Endothelial cell of umbilical vein (primary cell): ENCODE results near the gene FOXP1. TPM values are rescaled to one million over a fixed set of nuclear protein-coding genes. Genes with fewer than 3 reads are reported as not detected.

ENCODE experiments used
- BruUV-seq: library from RNA; stranded (reverse); fragments of 400-500 nt; replicated peaks from 2 replicates; lab custom pipeline; 2021; lab: Mats Ljungman, UMichigan
- CTCF ChIA-PET: fragments of 300-600, 350-600 bp; sonication (Branson Sonifier 250); formaldehyde crosslinking; loops from one replicate; lab custom pipeline; 2021; ENCODE audit warnings: antibody characterized with exemption, inconsistent platforms; lab: Charles Lee
- POLR2A ChIA-PET: fragments of 300-600, 350-600 bp; sonication (Branson Sonifier 250); formaldehyde crosslinking; loops from one replicate; lab custom pipeline; 2021; ENCODE audit warnings: antibody characterized with exemption, inconsistent platforms; lab: Charles Lee
- DNase-seq: peaks from one replicate; pipeline ENCODE4 v3.0.0-alpha.2; 2011; ENCODE audit warnings: low read depth, low spot score
- FAIRE-seq: peaks from 2 replicates; lab custom pipeline; 2011; peaks lifted over from hg19 to GRCh38; lab: Jason Lieb, UNC
- H2AFZ ChIP-seq: 2 replicates; pipeline ENCODE4 v1.6.0; 2012; ENCODE audit warnings: low read depth, low read length, control low read depth, inconsistent platforms
- H3K27ac ChIP-seq: 2 replicates; pipeline ENCODE4 v1.5.1; 2011; ENCODE audit warnings: low read depth, mild to moderate bottlenecking, control low read depth, low read length, moderate library complexity; ENCODE audit not compliant: insufficient read depth
- H3K27me3 ChIP-seq, 2 experiments: 2 replicates each; pipeline versions ENCODE4 v1.6.0 to v1.6.1; 2011; ENCODE audit warnings: low read length in 2 of 2, mixed read lengths in 1 of 2; ENCODE audit not compliant: control insufficient read depth in 2 of 2, insufficient read depth in 2 of 2
- H3K36me3 ChIP-seq, 2 experiments: 2 replicates in 1 of 2; 3 replicates in 1 of 2; pipeline ENCODE4 v1.5.1; 2011; ENCODE audit warnings: low read length in 2 of 2, mild to moderate bottlenecking in 1 of 2, moderate library complexity in 1 of 2; ENCODE audit not compliant: control insufficient read depth in 2 of 2, insufficient read depth in 2 of 2; ENCODE audit errors: extremely low read depth in 1 of 2
- H3K4me1 ChIP-seq: 3 replicates; pipeline ENCODE4 v1.5.1; 2011; ENCODE audit warnings: mild to moderate bottlenecking, low read length; ENCODE audit not compliant: control insufficient read depth, insufficient read depth; ENCODE audit errors: extremely low read depth
- H3K4me2 ChIP-seq: 2 replicates; pipeline ENCODE4 v1.6.1; 2011; ENCODE audit warnings: low read length, control low read depth, mixed read lengths; ENCODE audit not compliant: insufficient read depth
- H3K4me3 ChIP-seq, 3 experiments: fragments of 200-600 bp in 1 of 3; sonication (generic), shearing (Covaris generic) in 1 of 3; replicated peaks in 1 of 3; 2 replicates each; pipeline ENCODE4 v1.5.1; 2011 to 2016; ENCODE audit warnings: control low read depth in 3 of 3, low read length in 3 of 3, mild to moderate bottlenecking in 2 of 3, inconsistent platforms in 1 of 3, low read depth in 1 of 3, moderate library complexity in 1 of 3; ENCODE audit not compliant: insufficient read depth in 1 of 3
- H3K79me2 ChIP-seq: 2 replicates; pipeline ENCODE4 v1.6.0; 2012; ENCODE audit warnings: low read length, inconsistent platforms; ENCODE audit not compliant: control insufficient read depth, insufficient read depth
- H3K9ac ChIP-seq: replicated peaks from 2 replicates; pipeline ENCODE3; 2011; ENCODE audit warnings: low read length, control low read depth; ENCODE audit not compliant: insufficient read depth; ENCODE audit errors: extremely low read depth
- H3K9me1 ChIP-seq: replicated peaks from 3 replicates; pipeline ENCODE4 v1.6.0; 2011; ENCODE audit warnings: mild to moderate bottlenecking, low read length; ENCODE audit not compliant: control insufficient read depth, insufficient read depth; ENCODE audit errors: extremely low read depth
- H3K9me3 ChIP-seq: replicated peaks from 2 replicates; pipeline ENCODE4 v1.5.1; 2012; ENCODE audit warnings: low read length, inconsistent platforms; ENCODE audit not compliant: control insufficient read depth, insufficient read depth
- H4K20me1 ChIP-seq: replicated peaks from 2 replicates; pipeline ENCODE3; 2011; ENCODE audit warnings: mild to moderate bottlenecking, low read length; ENCODE audit not compliant: control insufficient read depth, insufficient read depth; ENCODE audit errors: extremely low read depth
- CTCF ChIP-seq, 2 donors: IDR thresholded peaks; 1 replicate in 1 of 2; 2 replicates in 1 of 2; pipeline ENCODE4 v1.5.1; 2011; ENCODE audit warnings: low read length in 2 of 2, mild to moderate bottlenecking in 2 of 2, moderate library complexity in 2 of 2, control low read depth in 1 of 2, inconsistent platforms in 1 of 2, low read depth in 1 of 2; ENCODE audit not compliant: insufficient read depth in 1 of 2; ENCODE audit errors: extremely low read depth in 1 of 2
- EZH2 ChIP-seq: IDR thresholded peaks from 2 replicates; pipeline ENCODE4 v1.6.1; 2012; ENCODE audit warnings: borderline replicate concordance, low read depth, mild to moderate bottlenecking, moderate library complexity, low read length, inconsistent platforms; ENCODE audit not compliant: severe bottlenecking
- FOS ChIP-seq: IDR thresholded peaks from 2 replicates; pipeline ENCODE4 v1.6.1; 2011; ENCODE audit warnings: mild to moderate bottlenecking, low read length, moderate library complexity, borderline replicate concordance; ENCODE audit not compliant: insufficient read depth
- GATA2 ChIP-seq: IDR thresholded peaks from 2 replicates; pipeline ENCODE4 v1.7.0; 2011; ENCODE audit warnings: low read depth, mild to moderate bottlenecking, moderate library complexity, mixed read lengths, low read length; ENCODE audit not compliant: insufficient read length, insufficient read depth
- JUN ChIP-seq: IDR thresholded peaks from 2 replicates; pipeline ENCODE4 v1.6.1; 2011; ENCODE audit warnings: borderline replicate concordance, low read depth; ENCODE audit not compliant: insufficient read length, insufficient read depth
- MAX ChIP-seq: IDR thresholded peaks from 2 replicates; pipeline ENCODE4 v1.6.1; 2011; ENCODE audit not compliant: insufficient read depth, insufficient read length
- MYC ChIP-seq: IDR thresholded peaks from one replicate; pipeline ENCODE4 v1.6.1; 2011; ENCODE audit warnings: mild to moderate bottlenecking, low read depth, low read length
- POLR2A ChIP-seq: IDR thresholded peaks from 2 replicates; pipeline ENCODE4 v1.6.1; 2012; ENCODE audit warnings: low read depth, mild to moderate bottlenecking, control low read depth, low read length
- POLR2AphosphoS5 ChIP-seq: IDR thresholded peaks from 2 replicates; pipeline ENCODE4 v1.6.1; 2012; ENCODE audit warnings: low read depth, mild to moderate bottlenecking, control low read depth, low read length, moderate library complexity; ENCODE audit not compliant: insufficient read depth
- dilution Hi-C: fragments of 300-500 bp; cut with MboI; formaldehyde crosslinking; loops from one replicate; pipeline ENCODE4 v1.15.0; 2019; ENCODE audit warnings: low sequenced_read_pairs; ENCODE audit not compliant: extremely low pct_ligation_motif_present
- intact Hi-C: fragments of 100-400 bp; cut with micrococcal nuclease; formaldehyde crosslinking; loops from one replicate; pipeline ENCODE4 v1.10.0; 2022
- polyA plus RNA-seq, 4 experiments: library from polyadenylated mRNA; depleted of rRNA in 3 of 4; stranded (reverse) in 3 of 4; unstranded in 1 of 4; fragments of >200 nt; gene quantifications; 2 replicates each; pipeline versions ENCODE4 v1.2.1 to v1.2.3, GENCODE V29; 2011 to 2012; ENCODE audit warnings: missing spikeins in 1 of 4
- total RNA-seq: library from RNA; stranded (reverse); gene quantifications from 2 replicates; pipeline ENCODE4 v1.2.3, GENCODE V29; 2021

The FOXP1 gene
- total and polyA plus RNA-seq, 2 donors (not counting 3 experiments of a cell fraction or from before 2014, with no cell fraction given), result 41.0 to 107 TPM

GRCh38 chr3:71163198-71163918 is 420.2 kb downstream of the FOXP1 start:
- H3K9me3 ChIP-seq, result no peaks in the 10 kb centered on the region
- ChIA-PET CTCF (interaction anchor here (0.6 to 2.0 kb wide), 4 partner anchors 11 to 613 kb away, joined by 3 to 7 read pairs (median 4); no protein-coding TSS in a partner anchor), POLR2A (no interaction called here)
- intact Hi-C loops, result loop anchor here (2.0 kb wide), 1 partner anchor 33 kb away; no protein-coding TSS in a partner anchor
- H3K9ac ChIP-seq, result no peak overlapping the region
- BruUV-seq, result no TSS peak
- peak; percentile 78 for DNase-seq
- dilution Hi-C loops, result no loop called here
- H3K79me2 ChIP-seq, result no peaks in the 10 kb centered on the region
- no peak overlapping the region for H3K4me2 ChIP-seq
- TF ChIP-seq POLR2AphosphoS5 (no peak), FOS (no peak), MAX (no peak), CTCF (IDR thresholded peaks at IDR 0.05; ENCODE audit: extremely low read depth in 1 of 2, insufficient read depth in 1 of 2, low read depth in 1 of 2, low read length in 2 of 2) (no peak), JUN (no peak), GATA2 (no peak), MYC (no peak), EZH2 (no peak), POLR2A (no peak)
- H3K9me1 ChIP-seq, result no peaks in the 10 kb centered on the region
- no peaks in the 10 kb centered on the region for H4K20me1 ChIP-seq
- H3K36me3 ChIP-seq, result no peaks in the 10 kb centered on the region
- no peak overlapping the region for H3K4me3 ChIP-seq
- H3K27me3 ChIP-seq, result no peaks in the 10 kb centered on the region
- FAIRE-seq, result no peak
- H2AFZ ChIP-seq, result no peak overlapping the region
- H3K4me1 ChIP-seq, result no peaks in the 10 kb centered on the region
- no peak overlapping the region for H3K27ac ChIP-seq
